Measurements from ENCODE around the gene GPX8.

DNA sequence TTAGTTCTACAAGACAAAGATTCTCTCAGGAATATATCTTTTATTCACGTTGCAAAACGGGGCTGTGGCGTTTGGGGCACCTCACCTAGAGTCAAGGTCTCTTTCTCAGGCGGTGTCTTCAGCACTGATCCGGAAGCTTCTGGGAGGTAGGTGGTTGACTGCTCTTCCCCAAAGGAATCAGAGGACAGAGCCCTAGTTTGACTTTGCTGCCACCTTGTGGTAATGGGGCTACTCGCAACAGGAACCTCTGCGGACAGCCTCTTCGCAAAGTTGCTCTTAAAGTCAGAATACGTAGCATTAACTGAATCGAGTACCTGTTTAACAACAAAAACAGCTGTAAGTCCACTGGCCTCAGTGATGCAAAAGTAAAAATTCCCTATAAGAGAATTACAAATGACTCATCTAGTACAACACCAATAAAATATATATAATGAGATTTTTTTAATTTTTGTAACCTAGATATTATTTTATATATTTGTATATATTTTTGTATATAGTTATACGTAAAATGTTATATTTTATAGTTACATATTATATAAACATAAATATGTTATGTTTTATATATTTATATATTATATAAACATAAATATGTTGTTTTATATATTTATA, 13.3 kb upstream of the GPX8 start:
- no peak for TF ChIP-seq POLR2A (IDR thresholded peaks at IDR 0.05)
- TF ChIP-seq, protein P1, sequence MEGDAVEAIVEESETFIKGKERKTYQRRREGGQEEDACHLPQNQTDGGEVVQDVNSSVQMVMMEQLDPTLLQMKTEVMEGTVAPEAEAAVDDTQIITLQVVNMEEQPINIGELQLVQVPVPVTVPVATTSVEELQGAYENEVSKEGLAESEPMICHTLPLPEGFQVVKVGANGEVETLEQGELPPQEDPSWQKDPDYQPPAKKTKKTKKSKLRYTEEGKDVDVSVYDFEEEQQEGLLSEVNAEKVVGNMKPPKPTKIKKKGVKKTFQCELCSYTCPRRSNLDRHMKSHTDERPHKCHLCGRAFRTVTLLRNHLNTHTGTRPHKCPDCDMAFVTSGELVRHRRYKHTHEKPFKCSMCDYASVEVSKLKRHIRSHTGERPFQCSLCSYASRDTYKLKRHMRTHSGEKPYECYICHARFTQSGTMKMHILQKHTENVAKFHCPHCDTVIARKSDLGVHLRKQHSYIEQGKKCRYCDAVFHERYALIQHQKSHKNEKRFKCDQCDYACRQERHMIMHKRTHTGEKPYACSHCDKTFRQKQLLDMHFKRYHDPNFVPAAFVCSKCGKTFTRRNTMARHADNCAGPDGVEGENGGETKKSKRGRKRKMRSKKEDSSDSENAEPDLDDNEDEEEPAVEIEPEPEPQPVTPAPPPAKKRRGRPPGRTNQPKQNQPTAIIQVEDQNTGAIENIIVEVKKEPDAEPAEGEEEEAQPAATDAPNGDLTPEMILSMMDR (IDR thresholded peaks at IDR 0.05 in 4 of 5, conservative IDR thresholded peaks at IDR 0.05 in 1 of 5), result peak; percentile 64 to 92 (median 80)
